ENCODE data around the gene HIRA. TPM values are rescaled to one million over a fixed set of nuclear protein-coding genes. Genes with fewer than 3 reads are reported as not detected.

The HIRA gene
- total and polyA plus RNA-seq, 8 donors, result 6.4 to 47.2 (median 12.6) TPM

- peaks cover 17 to 32% (median 30%) of the 10 kb centered on the region in 4 donors for H3K36me3 ChIP-seq
- 0 to 2% (median 0%) methylated on average over 15 to 74 of the region's 74 CpGs for WGBS, 5 donors
- no peaks in the 10 kb centered on the region for H3K27me3 ChIP-seq
- H3K9me3 ChIP-seq, result no peaks in the 10 kb centered on the region
- TF ChIP-seq POLR2A (IDR thresholded peaks at IDR 0.05), result peak in 1 of 4 donors; percentile 6
- TF ChIP-seq EP300 (IDR thresholded peaks at IDR 0.05), result no peak
- TF ChIP-seq POLR2AphosphoS5 (IDR thresholded peaks at IDR 0.05), result peak; percentile 88 to 96 (median 88)
- TF ChIP-seq CTCF (IDR thresholded peaks at IDR 0.05), result peak in 1 of 7 experiments; percentile 17
- intact Hi-C loops (cut with DNase I; ENCODE audit: low total_unique reads), result loop anchor here (5.0 kb wide), 1 partner anchor 45 kb away; the partner anchor contains the start of genes CDC45 and UFD1
- H3K4me3 ChIP-seq, result peak within 1 kb of the TSS; percentile 86 to 98 (median 94)
- peak; percentile 94 to 98 for DNase-seq
- H3K4me1 ChIP-seq, result peaks cover 23 to 58% (median 37%) of the 10 kb centered on the region in 4 donors
- peak within 1 kb of the TSS; percentile 93 to 99 (median 96) for H3K27ac ChIP-seq
Observed at GRCh38 chr22:19432133-19432851, 759 bp upstream of the HIRA start, which contains the start of gene MRPL40. MRPL40 (plus strand) TSS chr22:19432545; CDS start chr22:19432555, 10 bp downstream.

GRCh38 chr22:19430890-19431541 lies 517 bp downstream of the HIRA start:
- intact Hi-C loops (cut with DNase I; ENCODE audit: low total_unique reads), result loop anchor here (5.0 kb wide), 1 partner anchor 46 kb away; the partner anchor contains the start of genes CDC45 and UFD1
- peaks cover 23 to 60% (median 40%) of the 10 kb centered on the region in 4 donors for H3K4me1 ChIP-seq
- peaks cover 15 to 19% (median 18%) of the 10 kb centered on the region in 4 donors for H3K36me3 ChIP-seq
- peak overlapping the region; percentile 81 to 98 (median 94) for H3K27ac ChIP-seq
- DNase-seq, result peak; percentile 65 to 78
- WGBS, 5 donors, result 0 to 1% (median 1%) methylated on average over 5 to 53 of the region's 53 CpGs
- H3K27me3 ChIP-seq, result no peaks in the 10 kb centered on the region
- H3K9me3 ChIP-seq, result no peaks in the 10 kb centered on the region
- TF ChIP-seq CTCF (IDR thresholded peaks at IDR 0.05) (no peak), EP300 (IDR thresholded peaks at IDR 0.05) (no peak), POLR2A (IDR thresholded peaks at IDR 0.05) (no peak), POLR2AphosphoS5 (IDR thresholded peaks at IDR 0.05) (no peak)
- H3K4me3 ChIP-seq, result peak overlapping the region; percentile 86 to 98 (median 94)

GRCh38 chr22:19429950-19430889 lies 1.3 kb downstream of the HIRA start:
- Histone ChIP-seq H3K36me3 (peaks cover 9 to 11% (median 10%) of the 10 kb centered on the region in 4 donors), H3K4me3 (peak overlapping the region; percentile 86 to 98 (median 94)), H3K27me3 (no peaks in the 10 kb centered on the region), H3K27ac (peak overlapping the region; percentile 81 to 98 (median 94)), H3K4me1 (peaks cover 23 to 62% (median 44%) of the 10 kb centered on the region in 4 donors), H3K9me3 (no peaks in the 10 kb centered on the region)
- intact Hi-C loops (cut with DNase I; ENCODE audit: low total_unique reads), result loop anchor here (5.0 kb wide), 1 partner anchor 47 kb away; the partner anchor contains the start of genes CDC45 and UFD1
- peak; percentile 40 to 78 for DNase-seq
- TF ChIP-seq POLR2A (IDR thresholded peaks at IDR 0.05), result no peak
- 6 to 14% (median 8%) methylated on average over 12 of the region's 12 CpGs for WGBS, 5 donors

GRCh38 chr22:19424186-19424500 lies 7.4 kb downstream of the HIRA start:
- peaks cover 0 to 5% (median 0%) of the 10 kb centered on the region in 4 donors for H3K36me3 ChIP-seq
- no peak overlapping the region for H3K4me3 ChIP-seq
- intact Hi-C loops (cut with DNase I; ENCODE audit: low total_unique reads), result no loop called here
- TF ChIP-seq EP300 (IDR thresholded peaks at IDR 0.05) (no peak), POLR2AphosphoS5 (IDR thresholded peaks at IDR 0.05) (no peak), POLR2A (IDR thresholded peaks at IDR 0.05) (no peak), CTCF (IDR thresholded peaks at IDR 0.05) (no peak)
- H3K9me3 ChIP-seq, result no peaks in the 10 kb centered on the region
- H3K27ac ChIP-seq, result no peak overlapping the region
- no peak for DNase-seq
- no peaks in the 10 kb centered on the region for H3K27me3 ChIP-seq
- H3K4me1 ChIP-seq, result peaks cover 0 to 68% (median 17%) of the 10 kb centered on the region in 4 donors
- 81 to 92% (median 90%) methylated on average over 3 of the region's 3 CpGs for WGBS, 5 donors

Data from stomach (tissue), 9 donors.